ENCODE data around the gene ARMC12. TPM values are rescaled to one million over a fixed set of nuclear protein-coding genes. Genes with fewer than 3 reads are reported as not detected.

The ARMC12 gene
- total RNA-seq, 4 donors from 2014 or later = 0.68 to 1.5 TPM; not detected in 2

GRCh38 chr6:35751594-35751993 is 14.8 kb downstream of the ARMC12 start:
- Histone ChIP-seq H3K27ac (no peak overlapping the region), H3K9me3 (no peaks in the 10 kb centered on the region), H3K4me1 (no peaks in the 10 kb centered on the region), H3K27me3 (no peaks in the 10 kb centered on the region), H3K36me3 (no peaks in the 10 kb centered on the region), H3K4me3 (no peak overlapping the region)
- in situ Hi-C loops (cut with MboI; ENCODE audit: low pct_ligation_motif_present in 1 of 4, low pct_unique_long_range_greater_than_20kb in 1 of 4, low sequenced_read_pairs in 3 of 4) = no loop called here
- no peak for TF ChIP-seq POLR2AphosphoS5 (IDR thresholded peaks at IDR 0.05)
- TF ChIP-seq EP300 (IDR thresholded peaks at IDR 0.05; ENCODE audit: low read depth) = no peak
- TF ChIP-seq CTCF (IDR thresholded peaks at IDR 0.05) = no peak
- TF ChIP-seq POLR2A (IDR thresholded peaks at IDR 0.05) = no peak
- DNase-seq = no peak
- intact Hi-C loops (cut with DNase I; ENCODE audit: low total_unique reads) = no loop called here
- 83 to 86% methylated on average over 4 of the region's 4 CpGs for WGBS, 2 donors (ENCODE audit: low coverage in 1 of 2)

- intact Hi-C loops (cut with DNase I; ENCODE audit: low total_unique reads) (no loop called here), in situ Hi-C loops (cut with MboI; ENCODE audit: low pct_ligation_motif_present in 1 of 4, low pct_unique_long_range_greater_than_20kb in 1 of 4, low sequenced_read_pairs in 3 of 4) (no loop called here)
- Histone ChIP-seq H3K9me3 (no peaks in the 10 kb centered on the region), H3K36me3 (no peaks in the 10 kb centered on the region), H3K27me3 (no peaks in the 10 kb centered on the region), H3K4me3 (no peak overlapping the region), H3K4me1 (no peaks in the 10 kb centered on the region), H3K27ac (no peak overlapping the region)
- no peak for DNase-seq
- no peak for TF ChIP-seq EP300 (IDR thresholded peaks at IDR 0.05; ENCODE audit: low read depth)
- TF ChIP-seq POLR2AphosphoS5 (IDR thresholded peaks at IDR 0.05) = no peak
- no peak for TF ChIP-seq POLR2A (IDR thresholded peaks at IDR 0.05)
- TF ChIP-seq CTCF (IDR thresholded peaks at IDR 0.05) = no peak
- 82% methylated on average over 4 of the region's 4 CpGs; no CpG with 5 or more reads in 1 of the 2 donors for WGBS, 2 donors (ENCODE audit: low coverage in 1 of 2)
Observed at GRCh38 chr6:35752330-35752729, 15.5 kb downstream of the ARMC12 start.

GRCh38 chr6:35754452-35755277 is 17.8 kb downstream of the ARMC12 start:
- Histone ChIP-seq H3K27me3 (peaks cover 8% of the 10 kb centered on the region), H3K9me3 (no peaks in the 10 kb centered on the region), H3K36me3 (no peaks in the 10 kb centered on the region), H3K27ac (no peak overlapping the region), H3K4me1 (no peaks in the 10 kb centered on the region), H3K4me3 (no peak overlapping the region)
- TF ChIP-seq CTCF (IDR thresholded peaks at IDR 0.05) = no peak
- no peak for TF ChIP-seq POLR2AphosphoS5 (IDR thresholded peaks at IDR 0.05)
- TF ChIP-seq POLR2A (IDR thresholded peaks at IDR 0.05) = no peak
- in situ Hi-C loops (cut with MboI; ENCODE audit: low pct_ligation_motif_present in 1 of 4, low pct_unique_long_range_greater_than_20kb in 1 of 4, low sequenced_read_pairs in 3 of 4) (no loop called here), intact Hi-C loops (cut with DNase I; ENCODE audit: low total_unique reads) (no loop called here)
- WGBS, 2 donors (ENCODE audit: low coverage in 1 of 2) = 83% methylated on average over 6 of the region's 6 CpGs; no CpG with 5 or more reads in 1 of the 2 donors
- no peak for DNase-seq

- DNase-seq = no peak
- H3K9me3 ChIP-seq = no peaks in the 10 kb centered on the region
- no peak overlapping the region for H3K27ac ChIP-seq
- no peaks in the 10 kb centered on the region for H3K36me3 ChIP-seq
- H3K27me3 ChIP-seq = peaks cover 15% of the 10 kb centered on the region
- H3K4me3 ChIP-seq = no peak overlapping the region
- no peaks in the 10 kb centered on the region for H3K4me1 ChIP-seq
- WGBS, 2 donors (ENCODE audit: low coverage in 1 of 2) = 55 to 60% methylated on average over 1 to 3 of the region's 3 CpGs
- in situ Hi-C loops (cut with MboI; ENCODE audit: low pct_ligation_motif_present in 1 of 4, low pct_unique_long_range_greater_than_20kb in 1 of 4, low sequenced_read_pairs in 3 of 4) (no loop called here), intact Hi-C loops (cut with DNase I; ENCODE audit: low total_unique reads) (no loop called here)
- TF ChIP-seq CTCF (IDR thresholded peaks at IDR 0.05) (no peak), POLR2A (IDR thresholded peaks at IDR 0.05) (no peak), EP300 (IDR thresholded peaks at IDR 0.05; ENCODE audit: low read depth) (no peak), POLR2AphosphoS5 (IDR thresholded peaks at IDR 0.05) (no peak)
Observed at GRCh38 chr6:35755278-35755924, 18.6 kb downstream of the ARMC12 start.

Data from transverse colon (tissue), 4 donors.